Gastrocnemius medialis (tissue), 4 donors: ENCODE measurements around the gene OCEL1. TPM values are rescaled to one million over a fixed set of nuclear protein-coding genes. Genes with fewer than 3 reads are reported as not detected.

Experiments used
- ATAC-seq, 2 donors: fragments of 150-250 bp; one replicate each; pipeline ENCODE4 v1.9.1; 2016
- DNase-seq, 2 donors: peaks; one replicate each; pipeline ENCODE4 v3.0.0-alpha.2; 2019
- H3K27ac ChIP-seq, 4 donors: fragments of 200-600 bp; sonication (generic); 1 replicate in 1 of 4; 2 replicates in 3 of 4; pipeline ENCODE4 v1.5.1; 2016 to 2018; ENCODE audit warnings: mild to moderate bottlenecking in 2 of 4, moderate library complexity in 1 of 4
- H3K27me3 ChIP-seq, 3 donors: fragments of 200-600 bp; sonication (generic) in 2 of 3; 1 replicate in 1 of 3; 2 replicates in 2 of 3; pipeline versions ENCODE4 v1.5.1 to v1.6.0; 2016 to 2019; ENCODE audit warnings: mild to moderate bottlenecking in 1 of 3, moderate library complexity in 1 of 3
- H3K36me3 ChIP-seq, 2 donors: fragments of 200-600 bp; sonication (generic) in 1 of 2; one replicate each; pipeline ENCODE4 v1.5.1; 2017 to 2018
- H3K4me1 ChIP-seq, 2 donors: fragments of 200-600 bp; sonication (generic) in 1 of 2; one replicate each; pipeline ENCODE4 v1.5.1; 2016 to 2017; ENCODE audit warnings: mild to moderate bottlenecking in 2 of 2
- H3K4me3 ChIP-seq, 4 donors: fragments of 200-600 bp; sonication (generic) in 3 of 4; 1 replicate in 1 of 4; 2 replicates in 3 of 4; pipeline ENCODE4 v1.5.1; 2016 to 2019; ENCODE audit warnings: mild to moderate bottlenecking in 2 of 4
- H3K9me3 ChIP-seq, 3 donors: fragments of 200-600 bp; sonication (generic) in 2 of 3; 1 replicate in 1 of 3; 2 replicates in 2 of 3; pipeline ENCODE4 v1.5.1; 2016 to 2019
- POLR2A ChIP-seq, 2 donors: fragments of 450-650 bp; IDR thresholded peaks; one replicate each; pipeline ENCODE4 v1.6.1; 2017; ENCODE audit warnings: antibody characterized with exemption in 2 of 2, mild to moderate bottlenecking in 2 of 2, moderate library complexity in 2 of 2
- in situ Hi-C, 4 donors: fragments of 200-750 bp; cut with MboI; loops; one replicate each; pipeline versions ENCODE4 v1.15.0 to v1.8.0; 2017; ENCODE audit warnings: low sequenced_read_pairs in 4 of 4
- intact Hi-C: fragments of 100-400 bp; cut with DNase I; formaldehyde crosslinking; loops from one replicate; pipeline ENCODE4 v1.15.1; 2023; ENCODE audit warnings: low total_unique reads
- total RNA-seq, 4 donors: library from RNA; depleted of rRNA; stranded (reverse); fragments of >200 nt; gene quantifications; one replicate each; pipeline versions ENCODE4 v1.1.0 to v1.2.3, GENCODE V29; 2016
- TF ChIP-seq, protein P1 (sequence below), 5 experiments: fragments of 450-650 bp in 3 of 5; fragments of 200-600 bp in 2 of 5; sonication (generic) in 2 of 5; IDR thresholded peaks in 4 of 5; conservative IDR thresholded peaks in 1 of 5; 1 replicate in 4 of 5; 2 replicates in 1 of 5; pipeline ENCODE4 v1.5.1; 2016 to 2019; ENCODE audit warnings: antibody characterized with exemption in 5 of 5, mild to moderate bottlenecking in 3 of 5, moderate library complexity in 3 of 5

The OCEL1 gene
- total RNA-seq, 4 donors from 2014 or later: 3.3 to 5.8 (median 4.5) TPM

DNA sequence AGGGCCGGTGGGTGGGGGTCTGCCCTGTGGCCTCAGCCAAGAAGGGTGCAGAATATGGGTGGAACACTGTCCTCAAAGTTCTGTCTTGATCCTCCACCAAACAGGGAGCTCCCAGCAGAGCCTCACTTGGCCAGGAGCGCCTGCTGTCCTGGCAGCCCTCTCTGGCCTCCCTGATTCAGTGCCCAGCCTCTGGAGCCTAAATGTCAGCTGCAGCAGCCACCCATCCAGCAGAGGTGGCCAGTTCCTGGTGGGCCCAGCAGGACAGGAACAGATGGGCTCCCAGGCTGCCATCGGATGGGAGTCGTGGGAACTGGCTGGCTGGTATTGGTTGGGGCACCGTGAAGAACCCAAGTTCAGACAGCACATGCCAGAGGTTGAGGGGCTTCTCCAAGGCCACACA lies 12.7 kb upstream of the OCEL1 start:
- Histone ChIP-seq H3K27me3 (no peaks in the 10 kb centered on the region), H3K4me3 (no peak overlapping the region), H3K36me3 (peaks cover 0 to 18% of the 10 kb centered on the region in 2 donors), H3K9me3 (no peaks in the 10 kb centered on the region), H3K4me1 (peaks cover 9 to 14% of the 10 kb centered on the region in 2 donors), H3K27ac (no peak overlapping the region)
- ATAC-seq: no peak
- TF ChIP-seq, protein P1, sequence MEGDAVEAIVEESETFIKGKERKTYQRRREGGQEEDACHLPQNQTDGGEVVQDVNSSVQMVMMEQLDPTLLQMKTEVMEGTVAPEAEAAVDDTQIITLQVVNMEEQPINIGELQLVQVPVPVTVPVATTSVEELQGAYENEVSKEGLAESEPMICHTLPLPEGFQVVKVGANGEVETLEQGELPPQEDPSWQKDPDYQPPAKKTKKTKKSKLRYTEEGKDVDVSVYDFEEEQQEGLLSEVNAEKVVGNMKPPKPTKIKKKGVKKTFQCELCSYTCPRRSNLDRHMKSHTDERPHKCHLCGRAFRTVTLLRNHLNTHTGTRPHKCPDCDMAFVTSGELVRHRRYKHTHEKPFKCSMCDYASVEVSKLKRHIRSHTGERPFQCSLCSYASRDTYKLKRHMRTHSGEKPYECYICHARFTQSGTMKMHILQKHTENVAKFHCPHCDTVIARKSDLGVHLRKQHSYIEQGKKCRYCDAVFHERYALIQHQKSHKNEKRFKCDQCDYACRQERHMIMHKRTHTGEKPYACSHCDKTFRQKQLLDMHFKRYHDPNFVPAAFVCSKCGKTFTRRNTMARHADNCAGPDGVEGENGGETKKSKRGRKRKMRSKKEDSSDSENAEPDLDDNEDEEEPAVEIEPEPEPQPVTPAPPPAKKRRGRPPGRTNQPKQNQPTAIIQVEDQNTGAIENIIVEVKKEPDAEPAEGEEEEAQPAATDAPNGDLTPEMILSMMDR (IDR thresholded peaks at IDR 0.05 in 4 of 5, conservative IDR thresholded peaks at IDR 0.05 in 1 of 5): no peak
- TF ChIP-seq POLR2A (IDR thresholded peaks at IDR 0.05): no peak
- DNase-seq: no peak
- in situ Hi-C loops: no loop called here
- intact Hi-C loops: loop anchor here (10.0 kb wide), 1 partner anchor 721 kb away; the partner anchor contains the start of gene CCDC124

DNA sequence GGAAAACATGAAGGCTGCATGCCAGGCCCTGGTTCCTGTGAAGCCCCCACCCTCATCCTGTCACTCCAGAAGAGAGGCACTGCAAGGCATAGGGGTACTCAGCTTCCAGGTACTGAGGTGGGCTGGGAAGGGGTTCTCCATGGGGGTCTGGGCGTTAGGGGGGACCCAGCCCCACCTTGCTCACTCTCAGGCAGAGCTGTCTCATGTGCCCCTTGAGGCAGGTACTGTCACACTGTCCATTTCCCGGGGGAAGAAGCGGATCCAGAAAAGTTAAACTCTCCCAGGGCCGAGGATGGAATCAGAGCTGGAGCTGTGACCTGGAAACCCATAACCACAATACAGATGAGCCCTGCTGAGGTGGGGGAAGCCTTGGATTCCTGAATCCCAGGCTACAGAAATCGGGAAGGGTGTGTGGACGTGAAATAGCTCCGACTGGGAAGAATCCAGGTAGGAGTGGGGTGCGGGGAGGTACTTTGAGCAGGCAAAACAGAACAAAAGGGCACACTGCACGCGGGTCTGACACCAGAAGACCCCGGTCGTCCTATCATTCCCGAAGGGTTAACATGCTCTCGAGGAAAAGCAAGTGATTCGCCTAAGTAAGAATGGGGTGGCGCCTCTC lies 11.4 kb upstream of the OCEL1 start:
- DNase-seq (no peak), ATAC-seq (no peak)
- peaks cover 0 to 20% of the 10 kb centered on the region in 2 donors for H3K36me3 ChIP-seq
- H3K27me3 ChIP-seq: no peaks in the 10 kb centered on the region
- peaks cover 9 to 14% of the 10 kb centered on the region in 2 donors for H3K4me1 ChIP-seq
- intact Hi-C loops (loop anchor here (1.0 to 10.0 kb wide), 6 partner anchors 12 to 720 kb away; partner anchors contain the start of genes ABHD8, BABAM1, CCDC124 and GTPBP3), in situ Hi-C loops (no loop called here)
- H3K9me3 ChIP-seq: no peaks in the 10 kb centered on the region
- peak overlapping the region; percentile 85 to 91 (median 89) for H3K27ac ChIP-seq
- peak overlapping the region; percentile 81 to 88 (median 84) for H3K4me3 ChIP-seq
- TF ChIP-seq, protein P1 (IDR thresholded peaks at IDR 0.05 in 4 of 5, conservative IDR thresholded peaks at IDR 0.05 in 1 of 5): no peak
- TF ChIP-seq POLR2A (IDR thresholded peaks at IDR 0.05): no peak

DNA sequence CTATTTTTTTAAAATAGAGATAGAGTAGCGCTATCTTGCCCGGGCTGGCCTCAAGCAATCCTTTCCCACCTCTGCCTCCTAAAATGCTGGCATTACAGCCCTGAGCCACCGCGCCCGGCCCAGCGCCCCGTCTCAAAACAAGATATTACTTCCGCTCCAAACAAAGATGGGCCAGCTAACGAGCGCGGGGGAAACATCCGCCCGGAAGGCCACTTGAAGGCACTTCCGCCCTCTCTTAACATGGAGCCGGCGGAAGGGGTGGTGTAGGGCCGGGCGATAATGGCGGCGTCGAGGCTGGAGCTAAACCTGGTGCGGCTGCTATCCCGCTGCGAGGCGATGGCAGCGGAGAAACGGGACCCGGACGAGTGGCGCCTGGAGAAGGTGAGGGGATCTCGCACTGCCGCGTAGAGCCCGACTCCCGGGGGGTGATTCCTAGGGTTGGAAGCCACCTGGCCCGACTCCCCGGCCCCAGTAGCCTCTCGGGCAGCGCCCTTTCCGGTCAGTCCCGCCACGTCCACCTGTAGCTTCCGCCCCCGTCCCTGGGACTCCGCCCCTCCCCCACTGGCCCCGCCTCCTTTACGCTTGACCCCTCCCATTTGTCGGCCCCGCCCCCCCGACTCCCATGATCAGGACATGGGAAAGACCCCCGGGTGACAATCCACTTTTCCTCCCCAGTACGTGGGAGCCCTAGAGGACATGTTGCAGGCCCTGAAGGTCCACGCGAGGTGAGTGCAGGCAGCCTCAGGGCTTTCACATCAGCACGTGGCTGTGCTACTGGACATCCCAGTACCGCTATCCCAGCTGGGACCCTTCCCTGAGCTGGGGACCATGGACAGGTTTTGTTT lies 10.7 kb upstream of the OCEL1 start, which contains the start of gene USE1:
USE1 (plus strand) TSS at position 231 of the 845 bp plus-strand sequence; CDS start at position 280, 49 bp downstream.
- in situ Hi-C loops (no loop called here), intact Hi-C loops (loop anchor here (1.0 to 10.0 kb wide), 6 partner anchors 11 to 719 kb away; partner anchors contain the start of genes ABHD8, BABAM1, CCDC124 and GTPBP3)
- Histone ChIP-seq H3K4me3 (peak within 1 kb of the TSS; percentile 81 to 88 (median 84)), H3K36me3 (peaks cover 0 to 19% of the 10 kb centered on the region in 2 donors), H3K9me3 (no peaks in the 10 kb centered on the region), H3K27ac (peak within 1 kb of the TSS; percentile 85 to 91 (median 89)), H3K27me3 (no peaks in the 10 kb centered on the region), H3K4me1 (peaks cover 9 to 14% of the 10 kb centered on the region in 2 donors)
- peak; percentile 98 to 99 for ATAC-seq
- peak; percentile 86 to 89 for DNase-seq
- peak in 1 of 2 donors; percentile 31 for TF ChIP-seq POLR2A (IDR thresholded peaks at IDR 0.05)
- TF ChIP-seq, protein P1 (IDR thresholded peaks at IDR 0.05 in 4 of 5, conservative IDR thresholded peaks at IDR 0.05 in 1 of 5): no peak

DNA sequence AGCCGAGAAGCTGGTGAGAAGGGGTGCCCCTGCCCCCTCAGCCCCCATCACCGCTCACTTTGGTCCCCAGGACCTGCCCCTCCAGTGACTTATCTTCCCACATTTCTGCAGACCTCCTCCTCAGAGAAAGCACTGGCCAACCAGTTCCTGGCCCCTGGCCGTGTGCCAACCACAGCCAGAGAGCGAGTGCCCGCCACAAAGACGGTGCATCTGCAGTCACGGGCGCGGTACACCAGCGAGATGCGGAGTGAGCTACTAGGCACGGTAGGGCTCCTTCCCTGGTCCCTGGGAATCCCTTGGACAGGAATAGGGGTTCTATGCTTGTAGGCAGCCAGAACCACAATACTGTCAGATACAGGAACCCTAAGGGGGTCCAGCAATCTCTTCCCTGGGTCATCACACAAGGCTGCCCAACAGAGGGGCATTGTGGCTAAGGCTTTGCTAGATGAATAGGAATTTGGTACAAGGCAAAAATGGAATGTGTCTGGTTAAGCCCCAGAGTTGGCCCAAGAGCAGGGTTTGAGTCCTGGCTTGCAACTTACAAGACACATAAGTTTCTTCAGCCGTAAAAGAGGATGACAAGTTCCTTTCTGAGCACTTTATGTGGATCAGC lies 9.9 kb upstream of the OCEL1 start:
- no peak for TF ChIP-seq POLR2A (IDR thresholded peaks at IDR 0.05)
- TF ChIP-seq, protein P1 (IDR thresholded peaks at IDR 0.05 in 4 of 5, conservative IDR thresholded peaks at IDR 0.05 in 1 of 5): no peak
- Histone ChIP-seq H3K9me3 (no peaks in the 10 kb centered on the region), H3K36me3 (peaks cover 0 to 16% of the 10 kb centered on the region in 2 donors), H3K27ac (peak overlapping the region in 3 of 4 donors; percentile 85 to 91 (median 89)), H3K4me3 (peak overlapping the region; percentile 81 to 88 (median 84)), H3K27me3 (no peaks in the 10 kb centered on the region), H3K4me1 (peaks cover 9 to 14% of the 10 kb centered on the region in 2 donors)
- DNase-seq (no peak), ATAC-seq (no peak)
- intact Hi-C loops: loop anchor here (10.0 kb wide), 1 partner anchor 719 kb away; the partner anchor contains the start of gene CCDC124
- in situ Hi-C loops: no loop called here
